Endothelial cell of umbilical vein (primary cell): ENCODE results near the gene PON3. TPM values are rescaled to one million over a fixed set of nuclear protein-coding genes. Genes with fewer than 3 reads are reported as not detected.
A peak's percentile ranks its signal among the peaks of the same experiment; 100 is the strongest.

ENCODE experiments used
- BruUV-seq: library from RNA; stranded (reverse); fragments of 400-500 nt; replicated peaks from 2 replicates; lab custom pipeline; 2021; lab: Mats Ljungman, UMichigan
- CTCF ChIA-PET: fragments of 300-600, 350-600 bp; sonication (Branson Sonifier 250); formaldehyde crosslinking; loops from one replicate; lab custom pipeline; 2021; ENCODE audit warnings: antibody characterized with exemption, inconsistent platforms; lab: Charles Lee
- POLR2A ChIA-PET: fragments of 300-600, 350-600 bp; sonication (Branson Sonifier 250); formaldehyde crosslinking; loops from one replicate; lab custom pipeline; 2021; ENCODE audit warnings: antibody characterized with exemption, inconsistent platforms; lab: Charles Lee
- DNase-seq: peaks from one replicate; pipeline ENCODE4 v3.0.0-alpha.2; 2011; ENCODE audit warnings: low read depth, low spot score
- FAIRE-seq: peaks from 2 replicates; lab custom pipeline; 2011; peaks lifted over from hg19 to GRCh38; lab: Jason Lieb, UNC
- H2AFZ ChIP-seq: 2 replicates; pipeline ENCODE4 v1.6.0; 2012; ENCODE audit warnings: low read depth, low read length, control low read depth, inconsistent platforms
- H3K27ac ChIP-seq: 2 replicates; pipeline ENCODE4 v1.5.1; 2011; ENCODE audit warnings: low read depth, mild to moderate bottlenecking, control low read depth, low read length, moderate library complexity; ENCODE audit not compliant: insufficient read depth
- H3K27me3 ChIP-seq, 2 experiments: 2 replicates each; pipeline versions ENCODE4 v1.6.0 to v1.6.1; 2011; ENCODE audit warnings: low read length in 2 of 2, mixed read lengths in 1 of 2; ENCODE audit not compliant: control insufficient read depth in 2 of 2, insufficient read depth in 2 of 2
- H3K36me3 ChIP-seq, 2 experiments: 2 replicates in 1 of 2; 3 replicates in 1 of 2; pipeline ENCODE4 v1.5.1; 2011; ENCODE audit warnings: low read length in 2 of 2, mild to moderate bottlenecking in 1 of 2, moderate library complexity in 1 of 2; ENCODE audit not compliant: control insufficient read depth in 2 of 2, insufficient read depth in 2 of 2; ENCODE audit errors: extremely low read depth in 1 of 2
- H3K4me1 ChIP-seq: 3 replicates; pipeline ENCODE4 v1.5.1; 2011; ENCODE audit warnings: mild to moderate bottlenecking, low read length; ENCODE audit not compliant: control insufficient read depth, insufficient read depth; ENCODE audit errors: extremely low read depth
- H3K4me2 ChIP-seq: 2 replicates; pipeline ENCODE4 v1.6.1; 2011; ENCODE audit warnings: low read length, control low read depth, mixed read lengths; ENCODE audit not compliant: insufficient read depth
- H3K4me3 ChIP-seq, 3 experiments: fragments of 200-600 bp in 1 of 3; sonication (generic), shearing (Covaris generic) in 1 of 3; replicated peaks in 1 of 3; 2 replicates each; pipeline ENCODE4 v1.5.1; 2011 to 2016; ENCODE audit warnings: control low read depth in 3 of 3, low read length in 3 of 3, mild to moderate bottlenecking in 2 of 3, inconsistent platforms in 1 of 3, low read depth in 1 of 3, moderate library complexity in 1 of 3; ENCODE audit not compliant: insufficient read depth in 1 of 3
- H3K79me2 ChIP-seq: 2 replicates; pipeline ENCODE4 v1.6.0; 2012; ENCODE audit warnings: low read length, inconsistent platforms; ENCODE audit not compliant: control insufficient read depth, insufficient read depth
- H3K9ac ChIP-seq: replicated peaks from 2 replicates; pipeline ENCODE3; 2011; ENCODE audit warnings: low read length, control low read depth; ENCODE audit not compliant: insufficient read depth; ENCODE audit errors: extremely low read depth
- H3K9me1 ChIP-seq: replicated peaks from 3 replicates; pipeline ENCODE4 v1.6.0; 2011; ENCODE audit warnings: mild to moderate bottlenecking, low read length; ENCODE audit not compliant: control insufficient read depth, insufficient read depth; ENCODE audit errors: extremely low read depth
- H3K9me3 ChIP-seq: replicated peaks from 2 replicates; pipeline ENCODE4 v1.5.1; 2012; ENCODE audit warnings: low read length, inconsistent platforms; ENCODE audit not compliant: control insufficient read depth, insufficient read depth
- H4K20me1 ChIP-seq: replicated peaks from 2 replicates; pipeline ENCODE3; 2011; ENCODE audit warnings: mild to moderate bottlenecking, low read length; ENCODE audit not compliant: control insufficient read depth, insufficient read depth; ENCODE audit errors: extremely low read depth
- CTCF ChIP-seq, 2 donors: IDR thresholded peaks; 1 replicate in 1 of 2; 2 replicates in 1 of 2; pipeline ENCODE4 v1.5.1; 2011; ENCODE audit warnings: low read length in 2 of 2, mild to moderate bottlenecking in 2 of 2, moderate library complexity in 2 of 2, control low read depth in 1 of 2, inconsistent platforms in 1 of 2, low read depth in 1 of 2; ENCODE audit not compliant: insufficient read depth in 1 of 2; ENCODE audit errors: extremely low read depth in 1 of 2
- EZH2 ChIP-seq: IDR thresholded peaks from 2 replicates; pipeline ENCODE4 v1.6.1; 2012; ENCODE audit warnings: borderline replicate concordance, low read depth, mild to moderate bottlenecking, moderate library complexity, low read length, inconsistent platforms; ENCODE audit not compliant: severe bottlenecking
- FOS ChIP-seq: IDR thresholded peaks from 2 replicates; pipeline ENCODE4 v1.6.1; 2011; ENCODE audit warnings: mild to moderate bottlenecking, low read length, moderate library complexity, borderline replicate concordance; ENCODE audit not compliant: insufficient read depth
- GATA2 ChIP-seq: IDR thresholded peaks from 2 replicates; pipeline ENCODE4 v1.7.0; 2011; ENCODE audit warnings: low read depth, mild to moderate bottlenecking, moderate library complexity, mixed read lengths, low read length; ENCODE audit not compliant: insufficient read length, insufficient read depth
- JUN ChIP-seq: IDR thresholded peaks from 2 replicates; pipeline ENCODE4 v1.6.1; 2011; ENCODE audit warnings: borderline replicate concordance, low read depth; ENCODE audit not compliant: insufficient read length, insufficient read depth
- MAX ChIP-seq: IDR thresholded peaks from 2 replicates; pipeline ENCODE4 v1.6.1; 2011; ENCODE audit not compliant: insufficient read depth, insufficient read length
- MYC ChIP-seq: IDR thresholded peaks from one replicate; pipeline ENCODE4 v1.6.1; 2011; ENCODE audit warnings: mild to moderate bottlenecking, low read depth, low read length
- POLR2A ChIP-seq: IDR thresholded peaks from 2 replicates; pipeline ENCODE4 v1.6.1; 2012; ENCODE audit warnings: low read depth, mild to moderate bottlenecking, control low read depth, low read length
- POLR2AphosphoS5 ChIP-seq: IDR thresholded peaks from 2 replicates; pipeline ENCODE4 v1.6.1; 2012; ENCODE audit warnings: low read depth, mild to moderate bottlenecking, control low read depth, low read length, moderate library complexity; ENCODE audit not compliant: insufficient read depth
- dilution Hi-C: fragments of 300-500 bp; cut with MboI; formaldehyde crosslinking; loops from one replicate; pipeline ENCODE4 v1.15.0; 2019; ENCODE audit warnings: low sequenced_read_pairs; ENCODE audit not compliant: extremely low pct_ligation_motif_present
- intact Hi-C: fragments of 100-400 bp; cut with micrococcal nuclease; formaldehyde crosslinking; loops from one replicate; pipeline ENCODE4 v1.10.0; 2022
- polyA plus RNA-seq, 4 experiments: library from polyadenylated mRNA; depleted of rRNA in 3 of 4; stranded (reverse) in 3 of 4; unstranded in 1 of 4; fragments of >200 nt; gene quantifications; 2 replicates each; pipeline versions ENCODE4 v1.2.1 to v1.2.3, GENCODE V29; 2011 to 2012; ENCODE audit warnings: missing spikeins in 1 of 4
- total RNA-seq: library from RNA; stranded (reverse); gene quantifications from 2 replicates; pipeline ENCODE4 v1.2.3, GENCODE V29; 2021

PON3 gene
- total and polyA plus RNA-seq, 2 donors (not counting 3 experiments of a cell fraction or from before 2014, with no cell fraction given): 0.83 to 3.4 TPM

GRCh38 chr7:95404316-95404865 is 8.2 kb upstream of the PON3 start:
- Histone ChIP-seq H3K9me1 (no peaks in the 10 kb centered on the region), H4K20me1 (no peaks in the 10 kb centered on the region), H3K9ac (no peak overlapping the region), H3K79me2 (no peaks in the 10 kb centered on the region), H3K4me3 (no peak overlapping the region), H3K36me3 (peaks cover 0 to 3% of the 10 kb centered on the region in 2 experiments), H3K4me2 (no peak overlapping the region), H3K9me3 (no peaks in the 10 kb centered on the region), H3K27me3 (no peaks in the 10 kb centered on the region), H3K27ac (no peak overlapping the region), H2AFZ (no peak overlapping the region), H3K4me1 (no peaks in the 10 kb centered on the region)
- dilution Hi-C loops: no loop called here
- FAIRE-seq: peak; percentile 62
- TF ChIP-seq FOS (no peak), EZH2 (no peak), JUN (no peak), GATA2 (no peak), CTCF (IDR thresholded peaks at IDR 0.05; ENCODE audit: extremely low read depth in 1 of 2, insufficient read depth in 1 of 2, low read depth in 1 of 2, low read length in 2 of 2) (no peak), MYC (no peak), POLR2A (no peak), MAX (no peak), POLR2AphosphoS5 (no peak)
- no TSS peak for BruUV-seq
- intact Hi-C loops: no loop called here
- POLR2A ChIA-PET: no interaction called here
- CTCF ChIA-PET: no interaction called here
- no peak for DNase-seq
